Measurements from ENCODE around the gene ZMYND8.

DNA sequence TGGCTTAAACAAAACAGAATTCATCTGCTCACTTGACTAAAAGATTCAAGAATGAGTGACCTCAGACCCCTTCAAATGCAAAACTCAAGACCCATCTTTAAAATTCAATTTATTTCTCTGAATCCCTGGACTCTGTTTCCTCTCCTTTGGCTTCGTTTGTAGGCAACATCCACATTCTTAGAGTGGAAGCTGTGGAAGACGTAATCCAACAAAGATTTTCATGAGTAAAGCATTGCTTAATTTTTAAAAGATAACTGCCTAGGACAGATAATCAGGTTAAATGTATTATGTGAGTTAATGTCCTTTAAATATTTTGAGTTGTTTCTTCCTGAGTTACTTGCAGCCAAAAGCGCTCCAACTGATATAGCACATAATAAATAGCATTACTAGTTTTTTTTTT lies 164.5 kb downstream of the ZMYND8 start:
- TF ChIP-seq, protein P1, sequence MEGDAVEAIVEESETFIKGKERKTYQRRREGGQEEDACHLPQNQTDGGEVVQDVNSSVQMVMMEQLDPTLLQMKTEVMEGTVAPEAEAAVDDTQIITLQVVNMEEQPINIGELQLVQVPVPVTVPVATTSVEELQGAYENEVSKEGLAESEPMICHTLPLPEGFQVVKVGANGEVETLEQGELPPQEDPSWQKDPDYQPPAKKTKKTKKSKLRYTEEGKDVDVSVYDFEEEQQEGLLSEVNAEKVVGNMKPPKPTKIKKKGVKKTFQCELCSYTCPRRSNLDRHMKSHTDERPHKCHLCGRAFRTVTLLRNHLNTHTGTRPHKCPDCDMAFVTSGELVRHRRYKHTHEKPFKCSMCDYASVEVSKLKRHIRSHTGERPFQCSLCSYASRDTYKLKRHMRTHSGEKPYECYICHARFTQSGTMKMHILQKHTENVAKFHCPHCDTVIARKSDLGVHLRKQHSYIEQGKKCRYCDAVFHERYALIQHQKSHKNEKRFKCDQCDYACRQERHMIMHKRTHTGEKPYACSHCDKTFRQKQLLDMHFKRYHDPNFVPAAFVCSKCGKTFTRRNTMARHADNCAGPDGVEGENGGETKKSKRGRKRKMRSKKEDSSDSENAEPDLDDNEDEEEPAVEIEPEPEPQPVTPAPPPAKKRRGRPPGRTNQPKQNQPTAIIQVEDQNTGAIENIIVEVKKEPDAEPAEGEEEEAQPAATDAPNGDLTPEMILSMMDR (conservative IDR thresholded peaks at IDR 0.05 in 1 of 2, IDR thresholded peaks at IDR 0.05 in 1 of 2; ENCODE audit: extremely low read depth in 1 of 2, insufficient read depth in 1 of 2, low read depth in 1 of 2, low read length in 2 of 2) = no peak
- TF ChIP-seq EZH2 (IDR thresholded peaks at IDR 0.05; ENCODE audit: borderline replicate concordance, low read length) = no peak
